CD14-positive monocyte (primary cell): ENCODE measurements around the gene VPS52. TPM values are rescaled to one million over a fixed set of nuclear protein-coding genes. Genes with fewer than 3 reads are reported as not detected.
A peak's percentile ranks its signal among the peaks of the same experiment; 100 is the strongest.

Source experiments
- DNase-seq, 3 donors: peaks; one replicate each; pipeline ENCODE4 v3.0.0-alpha.2; 2011 to 2022
- H2AFZ ChIP-seq: 2 replicates; pipeline ENCODE4 v1.6.0; 2012; ENCODE audit warnings: mild to moderate bottlenecking, low read depth, low read length, inconsistent platforms; ENCODE audit not compliant: insufficient read depth, poor library complexity, severe bottlenecking
- H3K27ac ChIP-seq, 2 donors: 1 replicate in 1 of 2; 2 replicates in 1 of 2; pipeline ENCODE4 v1.5.1; 2012 to 2013; ENCODE audit warnings: low read length in 2 of 2, control low read depth in 1 of 2, inconsistent platforms in 1 of 2, low read depth in 1 of 2, mild to moderate bottlenecking in 1 of 2
- H3K27me3 ChIP-seq, 2 donors: one replicate each; pipeline versions ENCODE4 v1.6.0 to v1.6.1; 2011 to 2013; ENCODE audit warnings: low read length in 2 of 2; ENCODE audit not compliant: control insufficient read depth in 2 of 2, insufficient read depth in 2 of 2
- H3K36me3 ChIP-seq, 2 donors: replicated peaks in 1 of 2; 1 replicate in 1 of 2; 2 replicates in 1 of 2; pipeline versions ENCODE4 v1.5.1 to v1.6.1; 2012 to 2013; ENCODE audit warnings: low read length in 2 of 2, control low read depth in 1 of 2, inconsistent platforms in 1 of 2, mild to moderate bottlenecking in 1 of 2; ENCODE audit not compliant: insufficient read depth in 2 of 2, control insufficient read depth in 1 of 2
- H3K4me1 ChIP-seq, 2 donors: 1 replicate in 1 of 2; 2 replicates in 1 of 2; pipeline versions ENCODE4 v1.5.1 to v1.6.1; 2012 to 2013; ENCODE audit warnings: low read length in 2 of 2, control low read depth in 1 of 2, inconsistent platforms in 1 of 2, mild to moderate bottlenecking in 1 of 2, moderate library complexity in 1 of 2; ENCODE audit not compliant: insufficient read depth in 2 of 2, control insufficient read depth in 1 of 2
- H3K4me2 ChIP-seq: replicated peaks from 2 replicates; pipeline ENCODE3; 2012; ENCODE audit warnings: low read length, moderate library complexity, mild to moderate bottlenecking; ENCODE audit not compliant: poor library complexity, severe bottlenecking; ENCODE audit errors: extremely low read depth
- H3K4me3 ChIP-seq, 3 experiments: fragments of 200-600 bp in 1 of 3; sonication (generic) in 1 of 3; replicated peaks in 1 of 3; 1 replicate in 2 of 3; 2 replicates in 1 of 3; pipeline ENCODE4 v1.5.1; 2011 to 2013; ENCODE audit warnings: low read length in 3 of 3, mild to moderate bottlenecking in 3 of 3, control low read depth in 2 of 3, low read depth in 2 of 3, inconsistent platforms in 1 of 3, moderate library complexity in 1 of 3
- H3K79me2 ChIP-seq: 2 replicates; pipeline ENCODE4 v1.6.0; 2012; ENCODE audit warnings: mild to moderate bottlenecking, control low read depth, inconsistent platforms, low read length, moderate library complexity; ENCODE audit not compliant: insufficient read depth
- H3K9ac ChIP-seq: 2 replicates; pipeline ENCODE4 v1.6.0; 2017; ENCODE audit warnings: low read length, mild to moderate bottlenecking; ENCODE audit not compliant: insufficient read depth, poor library complexity, severe bottlenecking
- H3K9me3 ChIP-seq, 2 donors: replicated peaks in 1 of 2; 1 replicate in 1 of 2; 2 replicates in 1 of 2; pipeline versions ENCODE4 v1.5.1 to v1.6.1; 2012 to 2013; ENCODE audit warnings: low read length in 2 of 2, control low read depth in 1 of 2; ENCODE audit not compliant: control insufficient read depth in 1 of 2, insufficient read depth in 1 of 2
- H4K20me1 ChIP-seq: 2 replicates; pipeline ENCODE4 v1.6.0; 2012; ENCODE audit warnings: mild to moderate bottlenecking, low read length, control low read depth, moderate library complexity; ENCODE audit not compliant: insufficient read depth
- H3K27ac Mint-ChIP-seq, 7 donors: one replicate each; pipeline ENCODE4 v1.8.0; 2020; ENCODE audit warnings: mild to moderate bottlenecking in 7 of 7, mixed read lengths in 7 of 7, moderate library complexity in 6 of 7, inconsistent platforms in 2 of 7
- H3K27me3 Mint-ChIP-seq, 3 donors: one replicate each; pipeline ENCODE4 v1.8.0; 2021 to 2022; ENCODE audit warnings: low read depth in 3 of 3, mild to moderate bottlenecking in 3 of 3, mixed read lengths in 3 of 3, moderate library complexity in 3 of 3, inconsistent platforms in 1 of 3
- H3K36me3 Mint-ChIP-seq, 2 donors: one replicate each; pipeline ENCODE4 v1.8.0; 2020; ENCODE audit warnings: mixed read lengths in 2 of 2, inconsistent platforms in 1 of 2, mild to moderate bottlenecking in 1 of 2
- H3K4me1 Mint-ChIP-seq: one replicate; pipeline ENCODE4 v1.8.0; 2020; ENCODE audit warnings: mild to moderate bottlenecking, mixed read lengths
- H3K4me3 Mint-ChIP-seq, 2 donors: one replicate each; pipeline ENCODE4 v1.8.0; 2020; ENCODE audit warnings: mild to moderate bottlenecking in 2 of 2, mixed read lengths in 2 of 2, moderate library complexity in 1 of 2
- H3K9me3 Mint-ChIP-seq, 7 donors: one replicate each; pipeline ENCODE4 v1.8.0; 2020 to 2022; ENCODE audit warnings: mixed read lengths in 7 of 7, mild to moderate bottlenecking in 6 of 7, moderate library complexity in 6 of 7, inconsistent platforms in 2 of 7
- WGBS: methylation state at CpG from one replicate; pipeline ENCODE4 v1.1.5; 2013; ENCODE audit warnings: missing lambda C conversion rate; ENCODE audit not compliant: insufficient coverage; 5-methylcytosine and 5-hydroxymethylcytosine counted together
- intact Hi-C, 2 donors: fragments of 100-400 bp; cut with micrococcal nuclease; formaldehyde crosslinking; loops; one replicate each; pipeline versions ENCODE4 v1.15.0 to v1.15.1; 2023
- polyA plus RNA-seq, 3 donors: library from polyadenylated mRNA; depleted of rRNA in 1 of 3; unstranded in 2 of 3; stranded (reverse) in 1 of 3; fragments of 300-500 nt in 2 of 3; fragments of >200 nt in 1 of 3; fragmentation: Illumina TruSeq in 2 of 3; gene quantifications; 1 replicate in 2 of 3; 2 replicates in 1 of 3; pipeline ENCODE4 v1.2.3, GENCODE V29; 2012 to 2021
- TF ChIP-seq, protein P1 (sequence below): fragments of 200-600 bp; IDR thresholded peaks from one replicate; pipeline ENCODE4 v1.8.0; 2022; ENCODE audit warnings: antibody characterized with exemption, mild to moderate bottlenecking

The VPS52 gene
- polyA plus RNA-seq, 3 donors = 11.0 to 150 (median 14.5) TPM

DNA sequence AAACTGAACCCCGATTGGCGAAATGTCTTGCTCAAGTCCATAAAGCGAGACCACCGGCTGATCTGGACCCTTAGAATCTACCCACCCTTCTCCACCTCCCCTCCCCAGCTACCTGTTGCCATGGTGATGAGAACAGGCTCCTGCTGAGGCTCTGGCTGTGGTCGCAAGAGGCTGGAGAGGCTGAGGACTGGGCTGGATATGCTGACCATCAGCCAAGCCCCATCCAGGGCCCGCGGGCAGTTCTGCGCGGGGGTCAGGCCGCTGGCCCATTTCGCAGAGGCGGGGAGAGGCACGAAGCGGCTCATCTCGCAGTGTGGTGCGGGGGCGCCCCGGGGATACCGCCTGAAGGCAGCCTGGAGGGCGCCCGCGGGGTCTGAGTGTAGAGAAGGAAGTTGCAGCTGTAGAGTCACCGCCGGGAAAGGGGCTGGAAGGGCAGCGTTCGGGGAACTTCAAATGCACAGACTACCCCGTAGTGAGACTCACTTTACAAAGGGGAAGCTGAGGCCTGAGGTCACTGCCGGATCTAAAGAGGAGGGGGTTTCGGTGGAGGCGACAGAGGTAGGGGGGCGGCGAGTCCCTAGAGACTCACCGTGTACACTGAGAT, 41.5 kb upstream of the VPS52 start:
- intact Hi-C loops = loop anchor here in 1 of 2 donors (1.0 to 10.0 kb wide), 2 partner anchors 13 to 102 kb away; partner anchors contain the start of genes CUTA and PHF1
- H3K79me2 ChIP-seq = peaks cover 86% of the 10 kb centered on the region
- H3K4me1 Mint-ChIP-seq = peaks cover 53% of the 10 kb centered on the region

DNA sequence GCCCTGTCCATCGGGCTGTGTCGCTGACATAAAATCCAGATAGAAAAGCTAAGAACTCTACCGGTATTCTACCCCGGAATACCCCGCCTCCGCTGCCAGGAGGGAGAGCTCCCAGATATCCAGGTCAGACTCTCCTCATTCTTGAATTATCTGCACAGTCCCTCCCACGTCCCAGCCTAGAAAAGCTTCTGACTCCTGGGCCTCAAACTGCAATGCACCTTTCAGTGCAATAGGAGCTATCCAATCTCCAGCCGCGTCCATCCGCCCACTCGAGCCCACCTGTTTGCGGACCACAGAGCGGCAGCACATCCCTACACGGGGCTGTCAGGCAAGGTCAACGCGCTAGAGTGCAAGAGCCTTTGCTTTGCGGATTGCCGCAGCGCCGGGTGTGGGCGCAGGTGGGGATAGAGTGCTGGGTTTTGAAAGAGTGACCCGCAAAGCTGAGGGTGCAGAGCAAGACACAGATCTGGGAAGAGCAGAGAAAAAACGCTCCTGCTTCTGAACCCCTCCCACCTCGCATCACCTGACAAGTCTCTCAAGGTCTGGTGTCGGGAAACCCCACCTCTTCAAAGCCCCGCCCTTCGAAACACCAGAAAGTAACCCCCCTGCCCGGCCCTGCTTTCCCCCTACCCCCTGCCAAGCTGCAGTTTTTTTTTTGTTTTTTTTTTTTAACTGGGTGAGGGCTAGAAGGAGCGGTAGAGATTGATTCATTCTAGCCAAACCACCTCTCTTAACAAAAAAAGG, 40.9 kb upstream of the VPS52 start:
- TF ChIP-seq, protein P1, sequence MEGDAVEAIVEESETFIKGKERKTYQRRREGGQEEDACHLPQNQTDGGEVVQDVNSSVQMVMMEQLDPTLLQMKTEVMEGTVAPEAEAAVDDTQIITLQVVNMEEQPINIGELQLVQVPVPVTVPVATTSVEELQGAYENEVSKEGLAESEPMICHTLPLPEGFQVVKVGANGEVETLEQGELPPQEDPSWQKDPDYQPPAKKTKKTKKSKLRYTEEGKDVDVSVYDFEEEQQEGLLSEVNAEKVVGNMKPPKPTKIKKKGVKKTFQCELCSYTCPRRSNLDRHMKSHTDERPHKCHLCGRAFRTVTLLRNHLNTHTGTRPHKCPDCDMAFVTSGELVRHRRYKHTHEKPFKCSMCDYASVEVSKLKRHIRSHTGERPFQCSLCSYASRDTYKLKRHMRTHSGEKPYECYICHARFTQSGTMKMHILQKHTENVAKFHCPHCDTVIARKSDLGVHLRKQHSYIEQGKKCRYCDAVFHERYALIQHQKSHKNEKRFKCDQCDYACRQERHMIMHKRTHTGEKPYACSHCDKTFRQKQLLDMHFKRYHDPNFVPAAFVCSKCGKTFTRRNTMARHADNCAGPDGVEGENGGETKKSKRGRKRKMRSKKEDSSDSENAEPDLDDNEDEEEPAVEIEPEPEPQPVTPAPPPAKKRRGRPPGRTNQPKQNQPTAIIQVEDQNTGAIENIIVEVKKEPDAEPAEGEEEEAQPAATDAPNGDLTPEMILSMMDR = no peak
- H3K79me2 ChIP-seq = peaks cover 93% of the 10 kb centered on the region
- H3K4me3 ChIP-seq = peak overlapping the region; percentile 75 to 98 (median 96)
- intact Hi-C loops = loop anchor here in 1 of 2 donors (1.0 to 10.0 kb wide), 2 partner anchors 12 to 102 kb away; partner anchors contain the start of genes CUTA and PHF1
- Mint-ChIP-seq H3K27me3 (peaks cover 0 to 1% (median 0%) of the 10 kb centered on the region in 3 donors), H3K27ac (peak overlapping the region; percentile 95 to 100 (median 99)), H3K36me3 (peaks cover 29 to 52% of the 10 kb centered on the region in 2 donors), H3K4me1 (peaks cover 51% of the 10 kb centered on the region), H3K4me3 (peak overlapping the region; percentile 98), H3K9me3 (peaks cover 0 to 3% (median 0%) of the 10 kb centered on the region in 7 donors)
- no peaks in the 10 kb centered on the region for H3K27me3 ChIP-seq
- H3K4me2 ChIP-seq = peak overlapping the region; percentile 90
- peak overlapping the region; percentile 98 for H3K9ac ChIP-seq
- peaks cover 68% of the 10 kb centered on the region for H4K20me1 ChIP-seq
- peaks cover 14 to 39% of the 10 kb centered on the region in 2 donors for H3K36me3 ChIP-seq
- H3K4me1 ChIP-seq = peaks cover 39 to 42% of the 10 kb centered on the region in 2 donors
- H3K9me3 ChIP-seq = no peaks in the 10 kb centered on the region
- peak overlapping the region; percentile 98 to 100 for H3K27ac ChIP-seq
- peak; percentile 35 to 71 (median 61) for DNase-seq
- 45% methylated on average over 13 of the region's 29 CpGs for WGBS
- peak overlapping the region; percentile 57 for H2AFZ ChIP-seq

More for the DNA sequence above, 41.5 kb upstream of the VPS52 start:
- peaks cover 41 to 45% of the 10 kb centered on the region in 2 donors for H3K4me1 ChIP-seq
- H3K27ac ChIP-seq = peak overlapping the region; percentile 98 to 100
- H3K36me3 ChIP-seq = peaks cover 10 to 35% of the 10 kb centered on the region in 2 donors
- Mint-ChIP-seq H3K27me3 (peaks cover 0 to 1% (median 0%) of the 10 kb centered on the region in 3 donors), H3K4me3 (peak overlapping the region; percentile 98), H3K9me3 (peaks cover 0 to 6% (median 0%) of the 10 kb centered on the region in 7 donors), H3K36me3 (peaks cover 24 to 48% of the 10 kb centered on the region in 2 donors), H3K27ac (peak overlapping the region; percentile 95 to 100 (median 99))
- peak; percentile 78 to 93 (median 81) for DNase-seq
- 0% methylated on average over 33 of the region's 33 CpGs for WGBS
- peak overlapping the region; percentile 57 for H2AFZ ChIP-seq
- H3K4me2 ChIP-seq = peak overlapping the region; percentile 90
- peak overlapping the region; percentile 98 for H3K9ac ChIP-seq
- no peaks in the 10 kb centered on the region for H3K27me3 ChIP-seq
- TF ChIP-seq, protein P1 = no peak
- H4K20me1 ChIP-seq = peaks cover 61% of the 10 kb centered on the region
- H3K4me3 ChIP-seq = peak overlapping the region; percentile 75 to 98 (median 96)
- H3K9me3 ChIP-seq = no peaks in the 10 kb centered on the region
